Left ventricle myocardium inferior (tissue), 1 donor: ENCODE measurements around the gene FIBCD1. TPM values are rescaled to one million over a fixed set of nuclear protein-coding genes. Genes with fewer than 3 reads are reported as not detected.

Source experiments
- DNase-seq: peaks from one replicate; pipeline ENCODE4 v3.0.0-alpha.2; 2020
- H3K27ac ChIP-seq: fragments of 200-600 bp; replicated peaks from 2 replicates; pipeline ENCODE4 v1.8.0; 2021
- H3K27me3 ChIP-seq: fragments of 200-600 bp; 2 replicates; pipeline ENCODE4 v1.8.0; 2021; ENCODE audit warnings: low read depth
- H3K36me3 ChIP-seq: fragments of 200-600 bp; 2 replicates; pipeline ENCODE4 v1.8.0; 2021
- H3K4me1 ChIP-seq: fragments of 200-600 bp; 2 replicates; pipeline ENCODE4 v1.8.0; 2021
- H3K4me3 ChIP-seq: fragments of 200-600 bp; 2 replicates; pipeline ENCODE4 v1.8.0; 2021; ENCODE audit warnings: mild to moderate bottlenecking, moderate library complexity
- H3K9me3 ChIP-seq: fragments of 200-600 bp; replicated peaks from 2 replicates; pipeline ENCODE4 v1.8.0; 2021
- CTCF ChIP-seq: fragments of 200-600 bp; IDR thresholded peaks from 2 replicates; pipeline ENCODE4 v1.8.0; 2021; ENCODE audit warnings: antibody characterized with exemption, mild to moderate bottlenecking, borderline replicate concordance
- intact Hi-C: fragments of 100-400 bp; cut with micrococcal nuclease; formaldehyde crosslinking; loops from one replicate; pipeline ENCODE4 v1.11.0; 2022
- total RNA-seq: library from RNA; stranded (reverse); fragmentation: NEBNext Ultra II Directional; extraction: Animal tissue kit (Norgen Biotek cat#: 25700); gene quantifications from one replicate; pipeline ENCODE4 v1.2.1, GENCODE V29; 2021
- donor health status: DM: no; HTN: yes; CAD: no; lungs with severe emphysema.

The FIBCD1 gene
- total RNA-seq, 1 donor from 2014 or later = 0.58 TPM

- intact Hi-C loops = no loop called here
- peaks cover 47% of the 10 kb centered on the region for H3K27me3 ChIP-seq
- DNase-seq = no peak
- no peak overlapping the region for H3K4me3 ChIP-seq
- no peaks in the 10 kb centered on the region for H3K36me3 ChIP-seq
- TF ChIP-seq CTCF = no peak
- H3K9me3 ChIP-seq = no peaks in the 10 kb centered on the region
- no peak overlapping the region for H3K27ac ChIP-seq
- H3K4me1 ChIP-seq = no peaks in the 10 kb centered on the region
Observed at GRCh38 chr9:130985606-130986162, 46.6 kb upstream of the FIBCD1 start.

GRCh38 chr9:130985029-130985428 is 46.0 kb upstream of the FIBCD1 start:
- no peak for TF ChIP-seq CTCF
- Histone ChIP-seq H3K27ac (no peak overlapping the region), H3K27me3 (peaks cover 51% of the 10 kb centered on the region), H3K9me3 (no peaks in the 10 kb centered on the region), H3K4me1 (no peaks in the 10 kb centered on the region), H3K36me3 (no peaks in the 10 kb centered on the region), H3K4me3 (no peak overlapping the region)
- intact Hi-C loops = no loop called here
- DNase-seq = no peak

- intact Hi-C loops = no loop called here
- Histone ChIP-seq H3K4me1 (no peaks in the 10 kb centered on the region), H3K27me3 (peaks cover 52% of the 10 kb centered on the region), H3K27ac (no peak overlapping the region), H3K9me3 (no peaks in the 10 kb centered on the region), H3K36me3 (no peaks in the 10 kb centered on the region), H3K4me3 (no peak overlapping the region)
- no peak for DNase-seq
- no peak for TF ChIP-seq CTCF
Observed at GRCh38 chr9:130984521-130984920, 45.5 kb upstream of the FIBCD1 start.

GRCh38 chr9:130983970-130984369 is 44.9 kb upstream of the FIBCD1 start:
- intact Hi-C loops = no loop called here
- Histone ChIP-seq H3K9me3 (no peaks in the 10 kb centered on the region), H3K27ac (no peak overlapping the region), H3K27me3 (peaks cover 48% of the 10 kb centered on the region), H3K36me3 (no peaks in the 10 kb centered on the region), H3K4me3 (no peak overlapping the region), H3K4me1 (no peaks in the 10 kb centered on the region)
- no peak for TF ChIP-seq CTCF
- DNase-seq = no peak

GRCh38 chr9:130983359-130983670 is 44.3 kb upstream of the FIBCD1 start:
- no peak for DNase-seq
- Histone ChIP-seq H3K4me1 (peaks cover 1% of the 10 kb centered on the region), H3K27ac (no peak overlapping the region), H3K4me3 (no peak overlapping the region), H3K36me3 (no peaks in the 10 kb centered on the region), H3K9me3 (no peaks in the 10 kb centered on the region), H3K27me3 (peaks cover 42% of the 10 kb centered on the region)
- no peak for TF ChIP-seq CTCF
- intact Hi-C loops = no loop called here
